ENCODE data around the gene MYRIP.

- TF ChIP-seq CTCF (IDR thresholded peaks at IDR 0.05) (no peak), POLR2A (IDR thresholded peaks at IDR 0.05) (no peak)
These were observed 199.4 kb downstream of the MYRIP start for GRCh38 chr3:40008796-40009195.

Data from uterus (tissue), 2 donors.